Pons (tissue), 1 donor: ENCODE results near the gene CRTC2.
"Not testable (repeated sequence)": the region's sequence is repeated elsewhere in the genome, so short reads cannot be mapped to it uniquely, and the experiment has no call there.

Source experiments
- DNase-seq: peaks from one replicate; pipeline ENCODE4 v3.0.0-alpha.2; 2016; ENCODE audit warnings: low spot score

The CRTC2 gene

GRCh38 chr1:153928245-153928644, 30.2 kb downstream of the CRTC2 start:
- peak; percentile 56 for DNase-seq

- DNase-seq: no peak
Observed at GRCh38 chr1:153926405-153926804, 32.0 kb downstream of the CRTC2 start.

- DNase-seq: peak; percentile 100
Observed at GRCh38 chr1:153922972-153923925, 35.2 kb downstream of the CRTC2 start, which contains the start of gene GATAD2B. Gene GATAD2B, minus strand, starts transcription at chr1:153922972. Its CDS starts 94,625 bp downstream, at chr1:153828347.

- DNase-seq: peak; percentile 30
Observed at GRCh38 chr1:153922076-153922971, 36.1 kb downstream of the CRTC2 start.

GRCh38 chr1:153921803-153922075, 36.7 kb downstream of the CRTC2 start:
- no peak for DNase-seq

- peak; percentile 14 for DNase-seq
Observed at GRCh38 chr1:153921080-153921802, 37.2 kb downstream of the CRTC2 start.

- no peak for DNase-seq
Observed at GRCh38 chr1:153919876-153920852, 38.2 kb downstream of the CRTC2 start.

GRCh38 chr1:153916297-153916696, 42.1 kb downstream of the CRTC2 start:
- DNase-seq: no peak

GRCh38 chr1:153912349-153912748, 46.1 kb downstream of the CRTC2 start:
- DNase-seq: no peak

GRCh38 chr1:153910560-153910959, 47.9 kb downstream of the CRTC2 start:
- DNase-seq: not testable (repeated sequence)

- no peak for DNase-seq
Observed at GRCh38 chr1:153908071-153908470, 50.3 kb downstream of the CRTC2 start.

GRCh38 chr1:153907134-153907533, 51.3 kb downstream of the CRTC2 start:
- DNase-seq: no peak

- no peak for DNase-seq
Observed at GRCh38 chr1:153906396-153906795, 52.0 kb downstream of the CRTC2 start.

- DNase-seq: not testable (repeated sequence)
Observed at GRCh38 chr1:153905908-153906307, 52.5 kb downstream of the CRTC2 start.

- no peak for DNase-seq
Observed at GRCh38 chr1:153903841-153904455, 54.5 kb downstream of the CRTC2 start.

GRCh38 chr1:153899509-153899908, 58.9 kb downstream of the CRTC2 start:
- DNase-seq: no peak
